Measurements from ENCODE around the gene MCFD2.

MCFD2 gene

DNA sequence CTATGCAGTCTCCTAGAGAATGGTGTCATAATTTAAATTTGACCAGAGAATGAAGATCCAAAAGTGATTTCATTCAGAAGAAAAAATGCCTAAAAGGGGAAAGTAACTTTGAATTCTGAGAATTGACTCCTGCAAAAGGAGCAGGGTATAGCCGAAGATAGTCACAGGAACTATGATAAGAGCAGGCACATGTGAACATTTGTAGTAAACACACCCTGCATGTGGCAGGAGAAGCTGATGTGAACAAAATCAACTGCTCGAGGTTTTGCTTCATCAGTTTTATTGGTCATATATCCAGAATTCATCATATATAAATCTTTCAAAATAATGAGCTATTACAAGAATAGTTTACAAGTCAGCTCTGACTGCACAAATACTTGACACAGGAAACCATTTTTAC, 14.0 kb downstream of the MCFD2 start:
- Histone ChIP-seq H3K4me1 (no peaks in the 10 kb centered on the region), H3K79me2 (no peaks in the 10 kb centered on the region), H3K27ac (no peak overlapping the region), H3K4me2 (ENCODE audit: low read length) (no peak overlapping the region), H3K9ac (no peak overlapping the region), H3K27me3 (ENCODE audit: control insufficient read depth, insufficient read depth, low read length) (no peaks in the 10 kb centered on the region), H3K36me3 (ENCODE audit: control insufficient read depth, insufficient read depth, low read length) (no peaks in the 10 kb centered on the region), H2AFZ (no peak overlapping the region), H3K9me3 (ENCODE audit: control insufficient read depth, low read length) (no peaks in the 10 kb centered on the region), H3K4me3 (ENCODE audit: low read depth, low read length) (no peak overlapping the region)
- TF ChIP-seq, protein P1, sequence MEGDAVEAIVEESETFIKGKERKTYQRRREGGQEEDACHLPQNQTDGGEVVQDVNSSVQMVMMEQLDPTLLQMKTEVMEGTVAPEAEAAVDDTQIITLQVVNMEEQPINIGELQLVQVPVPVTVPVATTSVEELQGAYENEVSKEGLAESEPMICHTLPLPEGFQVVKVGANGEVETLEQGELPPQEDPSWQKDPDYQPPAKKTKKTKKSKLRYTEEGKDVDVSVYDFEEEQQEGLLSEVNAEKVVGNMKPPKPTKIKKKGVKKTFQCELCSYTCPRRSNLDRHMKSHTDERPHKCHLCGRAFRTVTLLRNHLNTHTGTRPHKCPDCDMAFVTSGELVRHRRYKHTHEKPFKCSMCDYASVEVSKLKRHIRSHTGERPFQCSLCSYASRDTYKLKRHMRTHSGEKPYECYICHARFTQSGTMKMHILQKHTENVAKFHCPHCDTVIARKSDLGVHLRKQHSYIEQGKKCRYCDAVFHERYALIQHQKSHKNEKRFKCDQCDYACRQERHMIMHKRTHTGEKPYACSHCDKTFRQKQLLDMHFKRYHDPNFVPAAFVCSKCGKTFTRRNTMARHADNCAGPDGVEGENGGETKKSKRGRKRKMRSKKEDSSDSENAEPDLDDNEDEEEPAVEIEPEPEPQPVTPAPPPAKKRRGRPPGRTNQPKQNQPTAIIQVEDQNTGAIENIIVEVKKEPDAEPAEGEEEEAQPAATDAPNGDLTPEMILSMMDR (IDR thresholded peaks at IDR 0.05), result no peak

DNA sequence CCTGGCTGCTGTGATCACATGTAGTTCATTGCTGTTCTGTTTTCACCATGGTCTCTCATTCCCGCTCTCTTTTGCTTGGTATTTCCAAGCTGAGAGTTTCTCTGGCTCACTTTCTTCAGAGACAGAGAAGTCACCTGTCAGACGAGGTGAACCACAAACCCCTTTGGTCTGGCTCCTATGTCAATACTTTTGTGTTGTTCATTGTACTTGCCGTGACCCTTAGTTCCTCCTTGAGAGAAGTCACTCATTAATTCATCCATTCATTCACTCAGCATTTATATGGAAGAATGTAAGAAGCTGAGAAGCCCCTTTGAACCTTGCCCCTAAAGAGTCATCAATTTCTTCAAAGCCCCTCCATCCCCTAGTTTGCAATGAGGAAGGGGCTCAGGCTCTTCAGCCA, 15.2 kb downstream of the MCFD2 start:
- Histone ChIP-seq H3K27ac (no peak overlapping the region), H3K4me3 (ENCODE audit: low read depth, low read length) (no peak overlapping the region), H3K9me3 (ENCODE audit: control insufficient read depth, low read length) (no peaks in the 10 kb centered on the region), H3K4me2 (ENCODE audit: low read length) (no peak overlapping the region), H3K4me1 (no peaks in the 10 kb centered on the region), H3K36me3 (ENCODE audit: control insufficient read depth, insufficient read depth, low read length) (no peaks in the 10 kb centered on the region), H3K9ac (no peak overlapping the region), H3K27me3 (ENCODE audit: control insufficient read depth, insufficient read depth, low read length) (no peaks in the 10 kb centered on the region), H3K79me2 (no peaks in the 10 kb centered on the region), H2AFZ (no peak overlapping the region)
- TF ChIP-seq, protein P1 (IDR thresholded peaks at IDR 0.05), result no peak

DNA sequence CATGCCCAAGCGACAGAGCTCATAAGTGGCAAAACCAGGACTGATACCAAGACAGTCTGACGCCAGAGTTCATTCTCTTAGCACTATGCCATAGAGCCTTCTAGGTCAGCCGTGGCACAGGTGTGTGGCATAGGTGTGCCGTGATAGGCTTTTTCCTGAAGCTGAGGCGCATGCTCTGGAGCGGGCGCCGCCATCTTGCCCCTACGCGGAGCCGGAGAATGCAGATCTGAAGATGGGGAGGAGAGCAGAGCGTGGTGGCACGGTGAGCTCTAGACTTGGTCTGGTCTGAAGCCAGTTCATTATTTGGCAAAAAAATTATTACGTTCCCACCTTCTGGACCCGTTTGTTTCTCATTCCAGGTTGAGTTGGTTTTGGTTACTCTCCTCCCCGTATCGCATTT, 16.6 kb downstream of the MCFD2 start:
- no peaks in the 10 kb centered on the region for H3K36me3 ChIP-seq (ENCODE audit: control insufficient read depth, insufficient read depth, low read length)
- no peak overlapping the region for H2AFZ ChIP-seq
- H3K27me3 ChIP-seq (ENCODE audit: control insufficient read depth, insufficient read depth, low read length), result no peaks in the 10 kb centered on the region

DNA sequence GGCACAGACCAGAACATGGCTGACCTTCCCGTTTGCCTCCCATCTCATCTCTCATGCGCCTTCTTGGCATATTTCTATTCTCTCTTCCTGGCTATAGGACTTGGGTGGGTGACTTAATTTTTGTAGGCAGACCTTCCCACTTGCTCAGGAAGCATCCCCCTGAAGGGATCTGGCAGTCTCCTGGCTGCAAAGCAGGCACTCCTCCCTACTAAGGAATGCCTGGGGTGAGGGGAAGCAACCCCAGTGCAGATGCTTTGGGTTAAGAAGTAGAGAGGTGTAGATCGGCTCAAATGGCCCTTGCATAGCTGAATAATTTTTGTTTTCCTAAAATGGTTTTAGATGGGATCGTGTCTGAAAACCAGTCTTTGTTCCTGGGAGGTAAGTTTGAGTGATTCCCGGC, 17.6 kb downstream of the MCFD2 start:
- Histone ChIP-seq H3K79me2 (no peaks in the 10 kb centered on the region), H3K4me1 (no peaks in the 10 kb centered on the region), H3K4me3 (ENCODE audit: low read depth, low read length) (no peak overlapping the region), H2AFZ (no peak overlapping the region), H3K27ac (no peak overlapping the region), H3K9ac (no peak overlapping the region), H3K4me2 (ENCODE audit: low read length) (no peak overlapping the region), H3K27me3 (ENCODE audit: control insufficient read depth, insufficient read depth, low read length) (no peaks in the 10 kb centered on the region), H3K9me3 (ENCODE audit: control insufficient read depth, low read length) (no peaks in the 10 kb centered on the region), H3K36me3 (ENCODE audit: control insufficient read depth, insufficient read depth, low read length) (no peaks in the 10 kb centered on the region)
- TF ChIP-seq, protein P1 (IDR thresholded peaks at IDR 0.05), result no peak

More for the DNA sequence above, 16.6 kb downstream of the MCFD2 start:
- Histone ChIP-seq H3K9ac (no peak overlapping the region), H3K4me1 (no peaks in the 10 kb centered on the region), H3K27ac (no peak overlapping the region), H3K4me2 (ENCODE audit: low read length) (no peak overlapping the region), H3K79me2 (no peaks in the 10 kb centered on the region), H3K4me3 (ENCODE audit: low read depth, low read length) (no peak overlapping the region), H3K9me3 (ENCODE audit: control insufficient read depth, low read length) (no peaks in the 10 kb centered on the region)
- TF ChIP-seq, protein P1 (IDR thresholded peaks at IDR 0.05), result no peak

DNA sequence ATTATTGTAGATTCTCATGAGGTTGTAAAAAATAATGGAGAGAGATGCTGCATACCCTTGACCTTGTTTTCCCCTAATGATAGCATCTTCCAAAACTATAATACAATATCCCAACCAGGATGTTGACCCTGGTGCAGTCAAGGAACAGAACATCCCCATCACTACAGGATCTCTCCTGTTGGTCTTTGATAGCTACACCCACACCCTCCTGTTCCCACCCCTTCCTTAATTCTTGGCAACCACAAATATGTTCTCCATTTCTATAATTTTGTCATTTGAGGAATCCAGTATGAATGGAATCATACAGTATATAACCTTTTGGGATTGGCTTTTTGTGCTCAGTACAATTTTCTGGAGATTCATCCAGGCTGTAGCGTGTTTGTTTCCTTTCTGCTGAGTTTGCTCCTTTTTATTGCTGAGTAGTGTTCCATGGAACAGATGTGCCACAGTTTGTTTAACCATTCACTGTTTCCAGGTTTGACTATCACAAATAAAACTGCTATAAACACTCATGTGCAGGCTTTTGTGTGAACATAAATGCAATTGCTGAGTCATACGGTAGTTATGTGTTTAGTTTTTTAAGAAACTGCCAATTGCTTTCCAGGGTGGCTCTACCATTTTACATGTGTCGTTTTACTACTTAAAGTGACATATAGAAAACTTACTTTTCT, 22.2 kb downstream of the MCFD2 start:
- H3K79me2 ChIP-seq, result no peaks in the 10 kb centered on the region
- TF ChIP-seq, protein P1 (IDR thresholded peaks at IDR 0.05), result no peak
- H3K4me3 ChIP-seq (ENCODE audit: low read depth, low read length), result no peak overlapping the region
- no peak overlapping the region for H3K9ac ChIP-seq
- no peaks in the 10 kb centered on the region for H3K36me3 ChIP-seq (ENCODE audit: control insufficient read depth, insufficient read depth, low read length)
- no peak overlapping the region for H3K27ac ChIP-seq
- H3K9me3 ChIP-seq (ENCODE audit: control insufficient read depth, low read length), result no peaks in the 10 kb centered on the region
- H2AFZ ChIP-seq, result no peak overlapping the region
- H3K4me2 ChIP-seq (ENCODE audit: low read length), result no peak overlapping the region
- no peaks in the 10 kb centered on the region for H3K27me3 ChIP-seq (ENCODE audit: control insufficient read depth, insufficient read depth, low read length)
- H3K4me1 ChIP-seq, result no peaks in the 10 kb centered on the region

Measured in parathyroid adenoma (tissue), 2 donors.